Endometrial microvascular endothelial cells (primary cell): ENCODE results near the gene RASD1. TPM values are rescaled to one million over a fixed set of nuclear protein-coding genes. Genes with fewer than 3 reads are reported as not detected.
"Not testable (repeated sequence)": the region's sequence is repeated elsewhere in the genome, so short reads cannot be mapped to it uniquely, and the experiment has no call there.

Source experiments
- in situ Hi-C: cut with HindIII; loops from 2 replicates; pipeline ENCODE4 v1.10.0; 2017; ENCODE audit warnings: low sequenced_read_pairs, low pct_unique_long_range_greater_than_20kb; ENCODE audit errors: inconsistent ontology term
- total RNA-seq: library from RNA; depleted of rRNA; stranded (reverse); fragments of >200 nt; gene quantifications from one replicate; pipeline ENCODE4 v1.2.3, GENCODE V29; 2015; ENCODE audit errors: inconsistent ontology term

Gene RASD1
- total RNA-seq, 1 donor from 2014 or later: 0.65 TPM

DNA sequence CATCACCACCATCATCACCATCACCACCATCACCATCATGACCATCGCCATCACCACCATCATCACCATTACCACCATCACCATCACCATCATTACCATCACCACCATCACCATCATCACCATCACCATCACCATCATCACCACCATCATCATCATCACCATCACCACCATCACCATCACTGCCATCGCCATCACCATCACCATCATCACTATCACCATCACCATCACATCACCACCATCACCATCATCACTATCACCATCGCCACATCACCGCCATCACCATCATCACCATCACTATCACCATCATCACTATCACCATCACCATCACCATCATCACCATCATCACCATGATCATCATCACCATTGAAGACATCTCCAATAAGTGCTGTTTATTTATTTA is 36.2 kb downstream of the RASD1 start:
- in situ Hi-C loops: no loop called here

DNA sequence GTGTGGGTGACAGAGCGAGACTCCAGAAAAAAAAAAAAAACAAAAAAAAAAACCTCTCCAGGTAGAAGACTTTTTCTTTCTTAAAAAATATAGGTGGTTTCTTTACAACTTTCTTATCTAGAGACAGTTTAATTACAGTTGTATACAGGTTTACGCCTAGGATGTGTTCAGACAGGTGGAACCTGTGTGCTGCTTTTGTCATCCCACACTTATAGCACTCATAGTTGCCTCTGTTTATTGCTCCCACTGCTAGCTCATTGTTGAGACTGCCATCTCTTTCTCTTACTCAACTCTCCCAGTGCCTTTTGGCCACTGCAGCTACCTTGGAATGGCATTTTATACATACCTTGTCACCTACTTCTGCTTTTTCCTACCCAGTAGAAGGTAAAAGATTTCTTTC is 38.5 kb downstream of the RASD1 start:
- in situ Hi-C loops: no loop called here

DNA sequence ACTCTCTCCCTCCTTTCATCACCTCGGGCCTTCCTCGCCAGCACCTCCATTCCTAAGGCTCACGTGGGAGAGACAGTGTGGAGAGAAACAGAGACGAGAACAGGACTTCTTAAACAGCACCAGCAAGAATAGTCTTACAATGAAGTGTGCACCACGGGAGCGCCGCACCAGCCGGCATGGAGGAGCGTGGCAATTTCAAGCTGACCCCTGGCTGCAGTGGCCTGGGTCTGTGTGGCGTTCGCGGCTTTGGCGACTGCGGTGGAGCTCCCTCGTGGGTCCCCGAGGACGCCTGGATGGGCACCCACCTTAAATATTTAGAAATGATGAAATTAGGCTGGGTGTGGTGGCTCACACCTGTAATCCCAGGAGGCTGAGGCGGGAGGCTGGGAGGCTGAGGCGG is 39.9 kb downstream of the RASD1 start:
- in situ Hi-C loops: no loop called here

DNA sequence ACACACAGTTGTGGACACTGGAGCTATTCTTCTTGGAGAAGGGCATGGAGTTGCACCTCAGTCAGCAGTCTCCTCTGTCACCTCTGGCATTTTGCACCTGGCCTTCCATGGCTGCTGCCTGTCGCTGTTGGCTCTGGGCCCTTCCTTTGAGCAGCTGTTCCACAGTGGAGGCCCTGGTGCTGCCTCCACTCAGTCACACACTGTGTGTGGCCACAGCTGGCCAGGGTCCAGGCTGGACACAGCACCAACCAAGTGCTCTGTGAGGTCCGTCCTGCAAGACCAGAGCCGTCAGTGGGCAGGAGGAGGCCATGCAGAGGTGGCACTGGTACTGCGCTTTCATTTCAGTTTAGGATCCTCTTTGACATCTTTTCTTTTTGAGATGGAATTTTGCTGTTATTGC is 41.0 kb downstream of the RASD1 start:
- in situ Hi-C loops: no loop called here

DNA sequence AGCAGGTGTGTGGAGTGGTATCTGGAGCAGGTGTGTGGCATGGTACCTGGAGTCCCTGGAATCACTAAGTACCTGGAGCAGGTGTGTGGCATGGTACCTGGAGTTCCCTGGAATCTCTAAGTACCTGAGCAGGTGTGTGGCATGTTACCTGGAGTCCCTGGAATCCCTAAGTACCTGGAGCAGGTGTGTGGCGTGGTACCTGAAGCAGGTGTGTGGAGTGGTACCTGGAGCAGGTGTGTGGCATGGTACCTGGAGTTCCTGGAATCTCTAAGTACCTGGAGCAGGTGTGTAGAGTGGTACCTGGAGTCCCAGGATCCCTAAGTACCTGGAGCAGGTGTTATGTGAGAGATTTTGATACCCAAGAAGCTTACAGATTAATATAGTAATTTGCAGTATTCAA is 41.5 kb downstream of the RASD1 start:
- in situ Hi-C loops: not testable (repeated sequence)

DNA sequence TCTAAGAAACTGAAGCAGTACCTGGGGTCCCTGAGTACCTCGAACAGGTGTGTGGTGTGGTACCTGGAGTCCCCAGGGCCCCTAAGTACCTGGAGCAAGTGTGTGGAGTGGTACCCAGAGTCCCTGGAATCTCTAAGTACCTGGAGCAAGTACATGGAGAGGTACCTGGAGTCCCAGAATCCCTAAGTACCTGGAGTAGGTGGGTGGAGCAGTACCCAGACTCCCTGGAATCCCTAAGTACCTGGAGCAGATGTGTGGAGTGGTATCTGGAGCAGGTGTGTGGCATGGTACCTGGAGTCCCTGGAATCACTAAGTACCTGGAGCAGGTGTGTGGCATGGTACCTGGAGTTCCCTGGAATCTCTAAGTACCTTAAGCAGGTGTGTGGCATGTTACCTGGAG is 41.9 kb downstream of the RASD1 start:
- in situ Hi-C loops: no loop called here

DNA sequence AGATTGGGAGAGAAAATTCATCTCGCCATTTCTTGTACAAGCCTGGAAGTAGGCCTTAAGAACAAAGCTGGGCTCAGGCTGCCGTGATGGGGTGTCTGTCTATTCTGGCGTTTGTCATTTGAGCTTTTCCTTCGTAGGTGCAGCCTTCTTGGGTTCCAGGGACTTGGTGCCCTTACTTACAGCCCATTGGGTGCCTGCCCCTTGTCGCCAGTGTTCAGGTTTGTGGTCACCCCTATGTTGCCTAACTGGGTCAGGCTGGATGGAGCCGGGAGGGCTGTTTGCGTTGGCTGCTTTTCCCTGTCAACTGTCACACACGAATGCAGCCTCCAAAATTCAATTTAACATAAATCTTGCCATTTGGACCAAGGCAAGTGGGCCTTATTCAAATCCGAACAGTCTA is 43.1 kb downstream of the RASD1 start:
- in situ Hi-C loops: no loop called here

DNA sequence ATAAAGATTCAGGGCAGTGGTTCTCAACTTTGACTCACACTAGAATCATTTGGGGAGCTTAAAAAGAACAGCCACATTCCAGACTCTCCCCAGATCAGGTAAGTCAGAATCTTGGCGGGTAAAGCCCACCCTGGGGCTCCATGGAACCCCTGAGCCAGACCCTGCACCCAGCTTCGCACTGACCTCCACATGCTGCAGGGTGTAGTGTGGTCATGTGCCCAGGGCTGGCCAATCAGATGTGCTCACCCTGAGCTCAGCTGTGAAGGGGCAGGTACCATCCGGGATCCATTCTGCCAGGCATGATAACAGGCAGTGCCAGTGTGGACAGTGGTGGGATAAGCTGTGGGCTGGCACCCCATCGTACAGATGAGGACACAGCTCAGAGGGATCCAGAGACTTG is 47.5 kb downstream of the RASD1 start:
- in situ Hi-C loops: no loop called here

DNA sequence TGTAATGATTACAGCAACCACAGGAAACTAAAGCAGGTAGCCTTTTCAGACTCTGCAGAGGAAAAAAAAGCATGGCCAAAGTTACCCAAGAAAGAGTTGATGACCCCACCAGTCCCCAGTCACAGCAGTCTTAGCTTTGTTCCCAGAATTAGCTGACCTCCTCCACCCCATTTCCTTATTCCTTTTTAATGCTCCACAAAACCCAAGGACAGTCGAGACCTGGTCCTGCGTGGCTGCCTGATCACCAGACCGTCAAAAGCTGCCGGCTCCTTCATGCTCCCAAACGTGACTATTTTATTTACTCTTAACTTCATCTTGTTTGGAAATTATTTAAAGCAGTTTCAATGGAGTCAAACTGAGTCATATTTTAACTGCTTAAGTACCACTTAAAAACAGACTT is 48.1 kb downstream of the RASD1 start:
- in situ Hi-C loops: no loop called here

DNA sequence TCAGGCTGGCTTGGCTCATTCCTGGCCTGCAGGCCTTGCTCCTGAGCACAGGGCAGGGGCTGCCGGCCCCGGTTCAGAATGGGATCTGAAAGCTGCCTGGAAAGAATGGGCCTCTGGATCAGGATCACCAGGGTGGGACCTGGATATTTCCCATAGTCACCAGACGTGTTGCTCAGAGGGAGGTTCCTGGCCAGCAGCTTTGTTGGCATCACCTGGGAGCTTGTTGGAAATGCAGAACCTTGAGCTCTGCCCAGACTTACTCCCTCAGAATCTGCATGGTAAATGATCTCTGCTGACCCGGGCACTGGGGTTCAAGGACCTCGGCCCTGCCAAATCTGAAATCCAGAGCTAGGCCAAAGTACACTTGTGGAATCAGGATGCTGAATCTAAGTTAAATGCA is 48.9 kb downstream of the RASD1 start:
- in situ Hi-C loops: no loop called here

DNA sequence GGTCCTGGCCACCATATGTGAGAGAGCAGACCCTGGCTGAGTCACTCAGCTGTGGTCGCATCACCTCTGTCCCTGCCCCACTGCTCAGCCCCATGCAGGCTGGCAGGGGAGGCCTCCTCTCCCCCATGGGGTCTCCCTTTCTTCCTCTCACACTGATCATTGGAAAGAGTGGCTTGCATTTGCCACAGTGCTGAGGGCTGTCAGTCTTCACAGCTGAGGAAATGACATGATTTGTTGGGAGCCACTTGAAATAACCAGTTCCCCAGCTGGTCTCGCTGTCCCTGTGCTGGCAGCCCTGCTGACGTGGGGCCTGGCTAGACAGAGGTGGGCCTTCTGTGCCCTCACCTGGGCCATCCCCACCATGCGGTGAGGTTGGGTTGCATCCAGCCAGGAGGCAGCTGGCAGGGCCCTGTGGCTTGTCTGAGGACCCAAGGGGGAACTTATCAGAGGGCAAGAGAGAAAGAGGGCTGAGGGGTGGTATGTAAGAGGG is 49.5 kb downstream of the RASD1 start:
- in situ Hi-C loops: no loop called here

DNA sequence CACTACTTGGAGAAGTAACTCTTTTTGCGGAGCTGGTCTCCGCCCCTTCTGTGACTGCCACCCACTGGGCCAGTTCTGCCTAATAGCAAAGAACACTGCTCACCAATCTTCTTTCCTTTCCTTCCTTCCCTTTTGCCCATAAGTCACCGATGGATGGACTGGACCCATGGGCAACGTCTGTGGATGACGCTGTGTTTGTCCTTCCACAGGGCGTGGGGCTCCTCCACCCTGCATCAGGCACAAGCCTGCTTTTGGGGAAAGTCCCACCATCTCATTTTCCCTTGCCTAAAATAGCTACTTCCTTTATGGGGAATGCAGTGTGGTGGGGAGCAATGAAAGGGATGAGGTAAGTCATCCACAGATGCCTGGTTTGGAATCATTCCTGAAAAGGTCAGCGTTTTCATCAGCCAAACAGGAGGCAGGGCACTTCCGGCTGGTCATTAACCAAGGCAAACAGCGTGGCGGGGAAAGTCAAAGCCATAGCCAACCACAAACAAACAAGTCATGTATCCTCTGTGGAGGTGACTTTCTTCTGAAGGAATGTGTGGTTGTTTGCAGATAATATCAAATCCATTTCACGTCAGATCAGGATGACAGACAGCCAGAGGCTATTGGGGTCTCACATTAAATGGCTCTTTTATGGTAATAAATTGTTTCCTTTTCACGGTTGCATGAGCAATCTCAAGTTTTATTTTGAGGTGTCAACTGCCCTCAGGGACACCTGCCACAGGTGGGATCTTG is 50.1 kb downstream of the RASD1 start:
- in situ Hi-C loops: no loop called here

DNA sequence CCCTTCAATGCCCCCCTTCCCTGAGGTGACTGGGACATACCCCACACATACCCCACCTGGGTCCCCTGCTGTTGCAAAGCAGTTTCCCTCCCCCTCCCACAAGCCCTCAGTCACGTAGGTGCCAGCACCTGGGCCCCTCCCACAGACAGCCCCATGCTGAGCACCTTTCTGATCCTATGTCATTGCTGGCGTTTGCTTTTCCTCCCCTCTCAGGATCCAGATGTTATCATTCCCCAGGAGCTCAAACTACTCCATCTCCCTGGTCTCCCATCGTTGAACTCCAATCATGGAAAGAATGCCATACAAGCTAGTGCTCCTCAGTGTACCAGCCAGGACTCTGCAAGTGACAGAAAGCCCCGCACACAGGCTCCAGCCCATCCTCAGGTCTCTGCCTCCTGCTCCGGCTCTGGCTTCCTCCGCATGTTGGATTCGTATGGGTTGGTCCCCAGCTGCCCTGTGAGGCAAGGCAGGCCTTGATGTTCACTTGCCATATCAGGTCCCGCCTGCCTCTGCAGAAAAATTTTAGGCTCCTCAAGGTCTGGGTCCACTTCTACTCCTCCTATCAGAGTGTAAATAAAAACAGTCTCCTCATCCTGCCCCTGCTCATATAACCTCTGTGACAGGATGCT is 50.8 kb downstream of the RASD1 start:
- in situ Hi-C loops: no loop called here

Other genes starting within 250 kb of the RASD1 start
- gene COPS3, start 215.1 kb downstream of the RASD1 start, total RNA-seq: 129 TPM
- 1.7 TPM for gene NT5M, start 193.0 kb downstream of the RASD1 start, total RNA-seq
- 14.7 TPM for gene MED9, start 19.4 kb downstream of the RASD1 start, total RNA-seq
- gene PEMT, start 95.3 kb upstream of the RASD1 start, total RNA-seq: 33.3 TPM
- 14.3 TPM for gene RAI1, start 185.1 kb upstream of the RASD1 start, total RNA-seq